Measurements from ENCODE around the gene GOLGA3. TPM values are rescaled to one million over a fixed set of nuclear protein-coding genes. Genes with fewer than 3 reads are reported as not detected.
"Not testable (repeated sequence)": the region's sequence is repeated elsewhere in the genome, so short reads cannot be mapped to it uniquely, and the experiment has no call there.

GOLGA3 gene
- total RNA-seq, 2 donors from 2014 or later, result 70.3 to 96.5 TPM

GRCh38 chr12:132848521-132848920, 19.9 kb upstream of the GOLGA3 start:
- TF ChIP-seq, protein P1, sequence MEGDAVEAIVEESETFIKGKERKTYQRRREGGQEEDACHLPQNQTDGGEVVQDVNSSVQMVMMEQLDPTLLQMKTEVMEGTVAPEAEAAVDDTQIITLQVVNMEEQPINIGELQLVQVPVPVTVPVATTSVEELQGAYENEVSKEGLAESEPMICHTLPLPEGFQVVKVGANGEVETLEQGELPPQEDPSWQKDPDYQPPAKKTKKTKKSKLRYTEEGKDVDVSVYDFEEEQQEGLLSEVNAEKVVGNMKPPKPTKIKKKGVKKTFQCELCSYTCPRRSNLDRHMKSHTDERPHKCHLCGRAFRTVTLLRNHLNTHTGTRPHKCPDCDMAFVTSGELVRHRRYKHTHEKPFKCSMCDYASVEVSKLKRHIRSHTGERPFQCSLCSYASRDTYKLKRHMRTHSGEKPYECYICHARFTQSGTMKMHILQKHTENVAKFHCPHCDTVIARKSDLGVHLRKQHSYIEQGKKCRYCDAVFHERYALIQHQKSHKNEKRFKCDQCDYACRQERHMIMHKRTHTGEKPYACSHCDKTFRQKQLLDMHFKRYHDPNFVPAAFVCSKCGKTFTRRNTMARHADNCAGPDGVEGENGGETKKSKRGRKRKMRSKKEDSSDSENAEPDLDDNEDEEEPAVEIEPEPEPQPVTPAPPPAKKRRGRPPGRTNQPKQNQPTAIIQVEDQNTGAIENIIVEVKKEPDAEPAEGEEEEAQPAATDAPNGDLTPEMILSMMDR (IDR thresholded peaks at IDR 0.05), result no peak
- H3K36me3 ChIP-seq, result peaks cover 35% of the 10 kb centered on the region
- no peaks in the 10 kb centered on the region for H3K4me1 ChIP-seq
- H3K27ac ChIP-seq, result no peak overlapping the region
- no peaks in the 10 kb centered on the region for H3K27me3 ChIP-seq
- H3K4me3 ChIP-seq, result no peak overlapping the region
- no peak for DNase-seq
- no peak overlapping the region for H3K9ac ChIP-seq (ENCODE audit: low read depth in 2 of 2, low read length in 2 of 2)
- no peaks in the 10 kb centered on the region for H3K9me3 ChIP-seq
- intact Hi-C loops (cut with DNase I), result no loop called here

GRCh38 chr12:132847363-132848356, 19.0 kb upstream of the GOLGA3 start:
- intact Hi-C loops (cut with DNase I), result no loop called here
- Histone ChIP-seq H3K27ac (no peak overlapping the region), H3K9ac (ENCODE audit: low read depth in 2 of 2, low read length in 2 of 2) (no peak overlapping the region), H3K9me3 (no peaks in the 10 kb centered on the region), H3K4me1 (no peaks in the 10 kb centered on the region), H3K27me3 (no peaks in the 10 kb centered on the region), H3K36me3 (peaks cover 29% of the 10 kb centered on the region), H3K4me3 (no peak overlapping the region)
- DNase-seq, result no peak
- TF ChIP-seq, protein P1 (IDR thresholded peaks at IDR 0.05), result no peak

GRCh38 chr12:132844681-132845080, 16.0 kb upstream of the GOLGA3 start:
- intact Hi-C loops (cut with DNase I), result not testable (repeated sequence)

DNA sequence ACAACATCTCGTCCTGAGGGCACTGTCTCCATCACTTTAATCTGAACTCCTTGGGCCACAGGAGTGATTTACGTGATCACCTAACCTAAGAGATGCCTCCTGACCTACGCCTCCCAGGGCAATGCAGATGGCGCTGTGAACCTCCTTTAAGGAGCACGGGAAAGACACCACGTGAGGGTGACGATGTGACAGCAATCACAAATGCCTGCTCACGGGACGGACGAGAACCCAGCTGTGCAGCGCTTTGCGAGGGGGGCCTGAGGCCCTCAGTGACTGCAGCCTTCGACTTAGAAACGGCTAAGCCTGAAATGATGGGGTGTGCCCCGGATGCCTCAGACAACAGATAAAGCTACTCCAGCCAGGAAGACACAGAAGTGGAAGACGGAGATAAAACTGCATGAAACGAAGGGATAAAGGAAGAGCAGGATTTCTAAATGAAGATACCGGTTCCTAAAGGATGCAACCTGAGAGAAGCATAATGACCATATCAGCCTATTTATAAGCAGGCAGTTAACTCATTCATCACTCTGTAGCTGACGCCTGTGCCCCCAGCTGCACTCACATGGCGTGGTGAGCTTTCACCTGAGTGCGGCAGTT, 13.9 kb upstream of the GOLGA3 start:
- intact Hi-C loops (cut with DNase I), result no loop called here
- H3K27ac ChIP-seq, result no peak overlapping the region
- no peaks in the 10 kb centered on the region for H3K9me3 ChIP-seq
- H3K4me3 ChIP-seq, result no peak overlapping the region
- no peaks in the 10 kb centered on the region for H3K27me3 ChIP-seq
- H3K4me1 ChIP-seq, result peaks cover 4% of the 10 kb centered on the region
- no peak for DNase-seq
- H3K9ac ChIP-seq (ENCODE audit: low read depth in 2 of 2, low read length in 2 of 2), result no peak overlapping the region
- peaks cover 15% of the 10 kb centered on the region for H3K36me3 ChIP-seq
- TF ChIP-seq, protein P1 (IDR thresholded peaks at IDR 0.05), result no peak

More at GRCh38 chr12:132844681-132845080, 16.0 kb upstream of the GOLGA3 start:
- DNase-seq; H3K4me3 ChIP-seq; H3K4me1 ChIP-seq; H3K9me3 ChIP-seq; H3K27me3 ChIP-seq; H3K27ac ChIP-seq; H3K9ac ChIP-seq (ENCODE audit: low read depth in 2 of 2, low read length in 2 of 2): not testable (repeated sequence)
- peaks cover 23% of the 10 kb centered on the region for H3K36me3 ChIP-seq

- DNase-seq, result no peak
- Histone ChIP-seq H3K4me1 (peaks cover 4% of the 10 kb centered on the region), H3K4me3 (no peak overlapping the region), H3K27ac (no peak overlapping the region), H3K9ac (ENCODE audit: low read depth in 2 of 2, low read length in 2 of 2) (no peak overlapping the region), H3K27me3 (no peaks in the 10 kb centered on the region), H3K36me3 (peaks cover 4% of the 10 kb centered on the region), H3K9me3 (no peaks in the 10 kb centered on the region)
- intact Hi-C loops (cut with DNase I), result no loop called here
- TF ChIP-seq, protein P1 (IDR thresholded peaks at IDR 0.05), result no peak
These were observed 12.5 kb upstream of the GOLGA3 start for GRCh38 chr12:132841151-132841550.
